GM12872 (cell line): ENCODE measurements around the gene POLR2C.

Source experiments
- CTCF ChIP-seq: IDR thresholded peaks from 3 replicates; pipeline ENCODE4 v1.5.1; 2011; ENCODE audit warnings: low read depth, mild to moderate bottlenecking, low read length, moderate library complexity; ENCODE audit not compliant: insufficient read depth

Gene POLR2C

DNA sequence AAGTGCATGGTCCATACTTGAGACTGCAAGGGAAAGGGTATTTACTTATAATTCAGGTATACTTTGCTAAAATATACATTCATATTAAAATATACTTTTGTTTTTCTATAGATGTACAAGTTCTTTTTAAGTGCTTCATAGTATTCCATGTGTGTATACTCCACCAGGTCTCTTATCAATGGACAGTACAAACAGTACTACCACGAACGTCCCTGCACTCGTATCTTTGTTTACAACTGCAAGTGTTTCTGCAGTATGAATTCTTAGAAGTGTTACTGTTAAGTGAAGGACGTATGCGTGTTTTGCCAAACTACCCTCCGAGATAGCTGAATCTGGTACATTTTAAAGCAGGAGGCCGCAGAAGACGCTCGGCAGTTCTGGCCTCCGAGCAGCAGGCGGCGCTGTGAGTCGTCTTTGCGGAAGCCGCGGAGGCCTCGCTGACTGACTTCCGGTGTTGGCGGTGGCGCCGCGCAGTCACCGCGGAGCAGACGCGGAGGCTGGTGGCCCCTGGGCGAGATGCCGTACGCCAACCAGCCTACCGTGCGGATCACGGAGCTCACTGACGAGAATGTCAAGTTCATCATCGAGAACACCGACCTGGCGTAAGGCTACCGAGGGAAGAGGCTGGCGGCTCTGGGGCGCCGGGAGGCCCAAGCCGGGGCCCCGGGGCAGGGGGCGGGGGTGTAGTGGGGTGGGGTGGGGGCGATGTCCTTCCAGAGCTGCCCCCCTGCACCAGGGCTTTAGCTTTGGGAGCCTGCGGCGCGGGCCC is at the start of gene POLR2C:
TSS of gene POLR2C (plus strand) at position 471 of the 769 bp plus-strand sequence. CDS start at position 517, 46 bp downstream.
- TF ChIP-seq CTCF, result peak; percentile 97

- no peak for TF ChIP-seq CTCF
Measured at GRCh38 chr16:57413301-57413730, 49.2 kb upstream of the POLR2C start.

GRCh38 chr16:57413733-57414132 is 48.7 kb upstream of the POLR2C start:
- no peak for TF ChIP-seq CTCF

- no peak for TF ChIP-seq CTCF
Measured at GRCh38 chr16:57416084-57416483, 46.4 kb upstream of the POLR2C start.

- TF ChIP-seq CTCF, result no peak
Measured at GRCh38 chr16:57419506-57419905, 43.0 kb upstream of the POLR2C start.

GRCh38 chr16:57422026-57422944 is 40.2 kb upstream of the POLR2C start:
- peak; percentile 62 for TF ChIP-seq CTCF

GRCh38 chr16:57423152-57423551 is 39.3 kb upstream of the POLR2C start:
- no peak for TF ChIP-seq CTCF
